ENCODE measurements around the gene WDR62. TPM values are rescaled to one million over a fixed set of nuclear protein-coding genes. Genes with fewer than 3 reads are reported as not detected.

Gene WDR62
- total RNA-seq, 2 experiments from 2014 or later: 2.0 to 2.6 TPM

- TF ChIP-seq CTCF (IDR thresholded peaks at IDR 0.05): no peak
- intact Hi-C loops (cut with DNase I, micrococcal nuclease): no loop called here
- POLR2A ChIA-PET: no interaction called here
- no peaks in the 10 kb centered on the region for H3K27me3 Mint-ChIP-seq
- Histone ChIP-seq H3K27me3 (ENCODE audit: control insufficient read depth in 1 of 2, insufficient read depth in 2 of 2, low read length in 2 of 2) (peaks cover 0 to 4% of the 10 kb centered on the region in 2 experiments), H3K4me1 (ENCODE audit: insufficient read depth, low read length) (peaks cover 20% of the 10 kb centered on the region), H3K9me3 (ENCODE audit: control insufficient read depth in 1 of 2, insufficient read depth in 1 of 2, low read length in 2 of 2) (no peaks in the 10 kb centered on the region), H3K36me3 (ENCODE audit: insufficient read depth, low read length) (no peaks in the 10 kb centered on the region), H3K27ac (ENCODE audit: low read depth in 1 of 2, low read length in 2 of 2) (no peak overlapping the region), H3K4me3 (ENCODE audit: low read length) (no peak overlapping the region)
- no peak overlapping the region for H3K4me3 Mint-ChIP-seq
- CTCF ChIA-PET: no interaction called here
- no peak overlapping the region for H3K27ac Mint-ChIP-seq
- no peak for ATAC-seq (ENCODE audit: poor library complexity)
- H3K4me1 Mint-ChIP-seq (ENCODE audit: low read depth): peaks cover 15% of the 10 kb centered on the region
- H3K9me3 Mint-ChIP-seq: no peaks in the 10 kb centered on the region
- DNase-seq: no peak
- peaks cover 9% of the 10 kb centered on the region for H3K36me3 Mint-ChIP-seq (ENCODE audit: low read depth)
These were observed 24.2 kb upstream of the WDR62 start for GRCh38 chr19:36030264-36031148.

GRCh38 chr19:36031308-36031707 is 23.4 kb upstream of the WDR62 start:
- DNase-seq: no peak
- ATAC-seq (ENCODE audit: poor library complexity): no peak
- Mint-ChIP-seq H3K36me3 (ENCODE audit: low read depth) (peaks cover 5% of the 10 kb centered on the region), H3K9me3 (no peaks in the 10 kb centered on the region), H3K4me1 (ENCODE audit: low read depth) (peaks cover 22% of the 10 kb centered on the region), H3K27ac (no peak overlapping the region), H3K4me3 (no peak overlapping the region), H3K27me3 (no peaks in the 10 kb centered on the region)
- Histone ChIP-seq H3K9me3 (ENCODE audit: control insufficient read depth in 1 of 2, insufficient read depth in 1 of 2, low read length in 2 of 2) (no peaks in the 10 kb centered on the region), H3K27ac (ENCODE audit: low read depth in 1 of 2, low read length in 2 of 2) (no peak overlapping the region), H3K36me3 (ENCODE audit: insufficient read depth, low read length) (no peaks in the 10 kb centered on the region), H3K27me3 (ENCODE audit: control insufficient read depth in 1 of 2, insufficient read depth in 2 of 2, low read length in 2 of 2) (peaks cover 0 to 4% of the 10 kb centered on the region in 2 experiments), H3K4me3 (ENCODE audit: low read length) (no peak overlapping the region), H3K4me1 (ENCODE audit: insufficient read depth, low read length) (peaks cover 28% of the 10 kb centered on the region)
- POLR2A ChIA-PET: no interaction called here
- CTCF ChIA-PET: no interaction called here
- no peak for TF ChIP-seq CTCF (IDR thresholded peaks at IDR 0.05)
- intact Hi-C loops (cut with DNase I, micrococcal nuclease): no loop called here

GRCh38 chr19:36032251-36033104 is 22.2 kb upstream of the WDR62 start, which contains the start of gene CLIP3:
CLIP3 (minus strand) TSS chr19:36032873; CDS start chr19:36032357, 516 bp downstream.
- Histone ChIP-seq H3K36me3 (ENCODE audit: insufficient read depth, low read length) (no peaks in the 10 kb centered on the region), H3K27me3 (ENCODE audit: control insufficient read depth in 1 of 2, insufficient read depth in 2 of 2, low read length in 2 of 2) (peaks cover 0 to 4% of the 10 kb centered on the region in 2 experiments), H3K4me3 (ENCODE audit: low read length) (peak within 1 kb of the TSS; percentile 38), H3K9me3 (ENCODE audit: control insufficient read depth in 1 of 2, insufficient read depth in 1 of 2, low read length in 2 of 2) (no peaks in the 10 kb centered on the region), H3K27ac (ENCODE audit: low read depth in 1 of 2, low read length in 2 of 2) (no peak within 1 kb of the TSS), H3K4me1 (ENCODE audit: insufficient read depth, low read length) (peaks cover 39% of the 10 kb centered on the region)
- CTCF ChIA-PET: no interaction called here
- DNase-seq (peak in 12 of 14 experiments; percentile 12 to 54 (median 38)), ATAC-seq (ENCODE audit: poor library complexity) (no peak)
- no peak within 1 kb of the TSS for H3K27ac Mint-ChIP-seq
- no peaks in the 10 kb centered on the region for H3K27me3 Mint-ChIP-seq
- POLR2A ChIA-PET: no interaction called here
- no peak for TF ChIP-seq CTCF (IDR thresholded peaks at IDR 0.05)
- intact Hi-C loops (cut with DNase I, micrococcal nuclease): no loop called here
- peaks cover 5% of the 10 kb centered on the region for H3K36me3 Mint-ChIP-seq (ENCODE audit: low read depth)
- peak within 1 kb of the TSS; percentile 45 for H3K4me3 Mint-ChIP-seq
- peaks cover 30% of the 10 kb centered on the region for H3K4me1 Mint-ChIP-seq (ENCODE audit: low read depth)
- no peaks in the 10 kb centered on the region for H3K9me3 Mint-ChIP-seq

Data from CD4-positive, alpha-beta T cell (primary cell).